ENCODE measurements around the gene ALDH3B1.

GRCh38 chr11:68024508-68024907 is 14.4 kb downstream of the ALDH3B1 start:
- no peak for TF ChIP-seq MYC (IDR thresholded peaks at IDR 0.05; ENCODE audit: insufficient read depth, insufficient read length, insufficient replicate concordance, low read length, severe bottlenecking)
- no peak for TF ChIP-seq EGR1 (IDR thresholded peaks at IDR 0.05; ENCODE audit: borderline replicate concordance in 1 of 2, low read depth in 2 of 2, low read length in 2 of 2)
